Mucosa of rectum (tissue), 2 donors: ENCODE measurements around the gene CREB5.
"Not testable (repeated sequence)": the region's sequence is repeated elsewhere in the genome, so short reads cannot be mapped to it uniquely, and the experiment has no call there.

Experiments used
- H3K27ac ChIP-seq, 2 donors: one replicate each; pipeline ENCODE4 v1.7.0; 2013; ENCODE audit warnings: inconsistent platforms in 2 of 2, low read depth in 2 of 2, low read length in 2 of 2
- H3K27me3 ChIP-seq, 2 donors: one replicate each; pipeline ENCODE4 v1.7.0; 2013; ENCODE audit warnings: low read length in 2 of 2; ENCODE audit not compliant: control insufficient read depth in 2 of 2, insufficient read depth in 2 of 2
- H3K36me3 ChIP-seq, 2 donors: one replicate each; pipeline ENCODE4 v1.7.0; 2013; ENCODE audit warnings: low read length in 2 of 2; ENCODE audit not compliant: control insufficient read depth in 2 of 2, insufficient read depth in 2 of 2
- H3K4me1 ChIP-seq, 2 donors: one replicate each; pipeline ENCODE4 v1.7.0; 2013; ENCODE audit warnings: low read length in 2 of 2, mild to moderate bottlenecking in 1 of 2; ENCODE audit not compliant: control insufficient read depth in 2 of 2, insufficient read depth in 2 of 2
- H3K4me3 ChIP-seq, 2 donors: one replicate each; pipeline ENCODE4 v1.7.0; 2013; ENCODE audit warnings: low read length in 2 of 2
- H3K9ac ChIP-seq, 2 donors: one replicate each; pipeline ENCODE4 v1.7.0; 2013; ENCODE audit warnings: low read length in 2 of 2, low read depth in 1 of 2, mild to moderate bottlenecking in 1 of 2
- H3K9me3 ChIP-seq, 2 donors: one replicate each; pipeline ENCODE4 v1.7.0; 2013; ENCODE audit warnings: low read length in 2 of 2; ENCODE audit not compliant: control insufficient read depth in 2 of 2
- donor health status: healthy.
- donor health status: Normal muscosa, but diverticular disease.

CREB5 gene

DNA sequence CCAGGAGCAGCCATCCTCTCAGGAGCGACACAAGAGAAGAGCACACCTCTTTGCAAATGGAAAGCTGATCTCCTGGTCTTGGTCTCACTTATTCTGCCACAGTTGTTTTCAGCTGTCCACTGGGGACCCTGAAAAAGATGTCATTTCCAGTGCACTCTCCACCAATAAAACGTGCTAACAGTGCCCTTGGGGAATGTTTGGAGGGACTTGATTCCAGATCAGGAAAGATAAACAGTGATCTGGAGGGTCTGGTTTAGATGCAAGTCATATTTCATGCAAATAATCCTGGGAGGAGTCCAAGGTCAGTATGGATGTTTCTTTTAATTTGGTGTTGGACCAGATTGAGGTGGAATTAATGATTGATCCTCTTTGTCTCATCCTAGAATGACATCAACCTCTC lies 185.0 kb downstream of the CREB5 start:
- no peaks in the 10 kb centered on the region for H3K9me3 ChIP-seq
- H3K36me3 ChIP-seq, result no peaks in the 10 kb centered on the region
- no peak overlapping the region for H3K4me3 ChIP-seq
- H3K4me1 ChIP-seq, result no peaks in the 10 kb centered on the region
- no peak overlapping the region for H3K9ac ChIP-seq
- peaks cover 7% of the 10 kb centered on the region in 2 donors for H3K27me3 ChIP-seq
- H3K27ac ChIP-seq, result no peak overlapping the region

DNA sequence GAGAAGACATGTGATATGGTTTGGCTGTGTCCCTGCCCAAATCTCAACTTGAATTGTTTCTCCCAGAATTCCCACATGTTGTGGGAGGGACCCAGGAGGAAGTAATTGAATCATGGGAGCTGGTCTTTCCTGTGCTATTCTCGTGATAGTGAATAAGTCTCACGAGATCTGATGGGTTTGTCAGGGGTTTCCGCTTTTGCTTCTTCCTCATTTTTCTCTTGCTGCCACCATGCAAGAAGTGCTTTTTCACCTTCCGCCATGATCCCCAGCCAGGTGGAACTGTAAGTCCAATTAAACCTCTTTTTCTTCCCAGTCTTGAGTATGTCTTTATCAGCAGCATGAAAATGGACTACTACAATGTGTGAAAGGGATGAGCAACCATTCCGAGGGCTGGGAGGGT lies 185.7 kb downstream of the CREB5 start:
- H3K4me3 ChIP-seq, H3K27me3 ChIP-seq, H3K9me3 ChIP-seq, H3K36me3 ChIP-seq, H3K9ac ChIP-seq, H3K4me1 ChIP-seq, H3K27ac ChIP-seq: not testable (repeated sequence)

DNA sequence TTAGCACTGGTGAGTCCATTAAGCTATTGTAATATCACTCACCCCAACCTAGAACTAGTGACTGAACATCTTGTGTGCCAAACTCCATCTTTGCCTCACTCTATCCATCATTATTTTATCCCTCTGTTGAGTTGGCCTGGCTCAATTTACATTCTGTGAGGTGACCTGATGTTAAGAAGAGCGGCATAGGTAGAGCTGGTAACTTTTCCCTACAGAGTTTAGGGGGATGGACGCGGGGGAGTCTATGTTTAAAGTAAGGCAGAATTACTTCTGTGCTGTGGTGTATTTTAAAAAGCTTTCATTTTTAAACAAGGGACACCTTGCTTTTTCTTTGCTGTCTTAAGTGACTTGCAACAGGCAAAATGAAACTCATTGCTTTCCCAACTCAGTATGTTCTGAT lies 186.3 kb downstream of the CREB5 start:
- Histone ChIP-seq H3K9me3 (peaks cover 0 to 2% of the 10 kb centered on the region in 2 donors), H3K4me1 (no peaks in the 10 kb centered on the region), H3K36me3 (no peaks in the 10 kb centered on the region), H3K27ac (no peak overlapping the region), H3K4me3 (no peak overlapping the region), H3K27me3 (peaks cover 7 to 11% of the 10 kb centered on the region in 2 donors), H3K9ac (no peak overlapping the region)

DNA sequence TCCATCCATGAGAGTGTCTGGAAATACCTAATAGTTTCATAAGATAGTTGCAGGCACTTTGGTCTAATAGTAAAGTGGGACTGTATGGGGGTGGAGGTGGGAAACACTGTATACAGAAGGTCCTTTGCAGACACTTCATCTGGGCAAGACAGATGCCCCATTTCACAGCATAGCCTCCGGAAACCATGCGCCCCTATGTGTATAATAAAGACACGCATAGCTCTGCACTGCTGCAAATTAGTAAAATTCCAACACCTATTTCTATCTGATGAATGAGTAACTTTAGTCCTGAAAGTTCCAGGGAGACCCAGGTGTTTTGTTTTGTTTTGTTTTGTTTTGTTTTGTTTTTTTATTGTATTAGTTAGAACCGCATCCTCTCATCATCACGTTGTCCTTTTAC lies 187.1 kb downstream of the CREB5 start:
- Histone ChIP-seq H3K9me3 (peaks cover 0 to 2% of the 10 kb centered on the region in 2 donors), H3K4me3 (no peak overlapping the region), H3K27me3 (peaks cover 7 to 11% of the 10 kb centered on the region in 2 donors), H3K27ac (no peak overlapping the region), H3K9ac (no peak overlapping the region), H3K36me3 (no peaks in the 10 kb centered on the region), H3K4me1 (no peaks in the 10 kb centered on the region)

DNA sequence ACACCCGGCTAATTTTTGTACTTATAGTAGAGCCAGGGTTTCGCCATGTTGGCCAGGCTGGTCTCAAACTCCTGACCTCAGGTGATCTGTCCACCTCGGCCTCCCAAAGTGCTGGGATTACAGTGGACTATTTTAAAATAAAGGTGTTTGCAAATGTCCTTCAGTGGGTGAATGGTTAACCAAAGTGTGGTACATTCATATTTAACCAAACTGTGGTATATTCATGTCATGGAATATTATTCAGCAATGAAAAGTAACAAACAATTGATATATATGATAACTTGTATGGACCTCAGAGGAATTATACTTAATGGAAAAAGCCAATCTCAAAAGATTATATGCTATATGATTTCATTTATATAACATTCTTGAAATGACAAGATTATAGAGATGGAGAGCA lies 190.0 kb downstream of the CREB5 start:
- Histone ChIP-seq H3K27me3 (peaks cover 3 to 7% of the 10 kb centered on the region in 2 donors), H3K4me1 (no peaks in the 10 kb centered on the region), H3K27ac (no peak overlapping the region), H3K9ac (no peak overlapping the region), H3K4me3 (no peak overlapping the region), H3K9me3 (peaks cover 0 to 2% of the 10 kb centered on the region in 2 donors), H3K36me3 (no peaks in the 10 kb centered on the region)

DNA sequence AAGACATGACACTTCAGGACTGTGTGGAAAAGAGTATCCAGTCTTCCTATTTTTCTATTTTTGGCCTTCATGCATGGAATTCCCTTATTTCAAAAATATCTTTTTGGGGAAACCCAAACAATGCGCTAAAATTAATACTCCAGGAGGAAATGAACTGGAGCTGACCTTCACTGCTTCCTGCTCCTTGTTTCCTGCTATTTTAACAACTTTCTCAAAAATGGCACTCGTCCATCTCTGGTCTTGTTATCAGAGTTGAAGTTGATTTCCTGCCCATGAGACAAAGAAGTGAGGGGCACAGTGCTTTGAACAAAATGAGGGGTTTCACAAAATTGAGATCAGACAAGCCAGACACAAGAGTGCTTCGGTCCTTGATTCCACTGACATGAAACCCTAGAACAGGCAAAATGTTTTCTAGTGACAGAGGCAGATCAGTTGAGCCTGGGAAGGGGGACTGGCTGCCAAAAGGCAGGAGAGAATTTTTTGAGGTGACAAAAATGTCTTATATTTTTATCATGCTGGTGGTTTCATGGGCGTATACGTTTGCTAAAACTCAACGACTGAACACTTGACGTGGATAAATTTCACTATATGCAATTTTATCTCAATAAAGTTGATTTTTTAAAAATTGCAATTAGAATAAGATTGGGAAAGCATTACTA lies 193.2 kb downstream of the CREB5 start:
- Histone ChIP-seq H3K36me3 (no peaks in the 10 kb centered on the region), H3K9ac (no peak overlapping the region), H3K4me1 (no peaks in the 10 kb centered on the region), H3K4me3 (no peak overlapping the region), H3K27me3 (peaks cover 4 to 5% of the 10 kb centered on the region in 2 donors), H3K27ac (no peak overlapping the region), H3K9me3 (peaks cover 0 to 2% of the 10 kb centered on the region in 2 donors)

DNA sequence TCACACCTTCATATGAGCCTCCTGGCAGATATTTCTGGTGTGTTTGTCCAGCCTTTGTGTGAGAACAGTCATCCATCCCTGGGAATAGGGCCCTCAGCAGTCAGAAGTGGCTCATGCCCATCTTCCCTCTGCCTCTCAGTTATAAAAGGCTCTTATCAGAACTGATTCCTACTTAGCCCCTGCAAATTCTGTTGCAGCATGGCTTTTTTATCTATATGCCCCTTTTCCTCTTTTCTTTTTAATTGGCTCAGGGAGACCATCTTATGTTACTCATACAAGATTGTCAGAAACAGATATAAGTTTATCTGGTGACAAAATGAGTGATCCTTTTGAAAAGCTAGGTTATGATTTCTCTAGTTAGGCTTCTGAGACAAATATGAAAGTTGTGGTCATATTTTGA lies 194.1 kb downstream of the CREB5 start:
- H3K36me3 ChIP-seq, result no peaks in the 10 kb centered on the region
- H3K9ac ChIP-seq, result no peak overlapping the region
- peaks cover 4 to 5% of the 10 kb centered on the region in 2 donors for H3K27me3 ChIP-seq
- H3K4me1 ChIP-seq, result no peaks in the 10 kb centered on the region
- H3K9me3 ChIP-seq, result peaks cover 0 to 2% of the 10 kb centered on the region in 2 donors
- H3K4me3 ChIP-seq, result no peak overlapping the region
- H3K27ac ChIP-seq, result no peak overlapping the region

DNA sequence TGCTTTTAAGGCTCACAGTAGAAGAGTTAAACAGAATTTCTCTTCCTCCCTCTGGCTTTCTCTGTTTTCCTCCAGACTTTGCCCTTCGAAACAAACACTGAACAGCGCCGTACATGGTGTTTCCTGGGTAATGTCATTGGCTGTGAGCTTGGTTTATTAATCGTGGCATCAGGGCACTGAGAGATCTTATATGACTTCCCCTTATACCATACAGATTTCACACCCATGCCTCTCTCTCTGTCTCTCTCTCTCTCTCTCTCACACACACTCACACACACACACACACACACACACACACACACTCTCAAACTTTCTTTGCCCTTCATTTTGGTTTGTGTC lies 195.5 kb downstream of the CREB5 start:
- Histone ChIP-seq H3K36me3 (no peaks in the 10 kb centered on the region), H3K9me3 (no peaks in the 10 kb centered on the region), H3K27me3 (peaks cover 4 to 5% of the 10 kb centered on the region in 2 donors), H3K27ac (no peak overlapping the region), H3K9ac (no peak overlapping the region), H3K4me1 (no peaks in the 10 kb centered on the region), H3K4me3 (no peak overlapping the region)

DNA sequence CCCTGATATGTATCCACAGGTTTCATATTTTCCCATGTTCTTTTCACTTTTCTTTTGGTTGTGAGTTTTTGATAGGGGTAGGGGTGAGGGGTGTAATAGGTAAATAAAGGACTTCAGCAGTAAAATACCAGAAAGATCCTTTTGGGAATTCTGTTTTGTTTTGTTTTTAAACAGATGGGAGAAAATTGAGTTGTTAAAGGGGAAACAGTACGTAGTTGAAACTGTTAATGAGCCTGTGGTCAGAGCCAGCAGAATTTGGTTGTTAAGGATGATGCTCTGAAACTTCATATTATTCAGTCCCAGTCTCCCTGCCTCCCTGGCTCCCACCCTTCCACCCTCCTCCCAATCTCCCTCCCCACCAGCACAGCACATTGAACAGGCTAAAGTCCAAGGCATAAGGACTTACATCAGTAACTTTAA lies 195.9 kb downstream of the CREB5 start:
- Histone ChIP-seq H3K9me3 (no peaks in the 10 kb centered on the region), H3K27ac (no peak overlapping the region), H3K27me3 (peaks cover 4 to 5% of the 10 kb centered on the region in 2 donors), H3K9ac (no peak overlapping the region), H3K36me3 (no peaks in the 10 kb centered on the region), H3K4me3 (no peak overlapping the region), H3K4me1 (no peaks in the 10 kb centered on the region)

DNA sequence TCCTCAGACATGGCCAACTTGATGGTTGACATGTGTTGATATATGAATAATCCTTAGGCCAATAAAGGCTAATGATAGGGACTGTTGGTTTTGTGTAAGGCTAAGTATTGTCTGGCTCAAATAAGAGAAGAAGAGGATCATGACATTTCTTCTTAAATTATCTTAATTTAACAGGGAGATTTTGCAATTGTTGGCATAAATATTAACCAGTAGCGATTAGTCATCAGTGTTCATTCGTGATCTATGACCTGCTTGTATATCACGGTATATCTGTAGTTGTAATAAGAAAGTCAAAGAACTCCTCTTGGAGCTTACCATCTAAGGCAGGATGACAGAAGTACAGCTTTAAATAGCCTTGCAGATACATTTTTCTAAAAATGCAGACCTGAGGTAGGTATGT lies 196.4 kb downstream of the CREB5 start:
- Histone ChIP-seq H3K4me3 (no peak overlapping the region), H3K9me3 (no peaks in the 10 kb centered on the region), H3K9ac (no peak overlapping the region), H3K27ac (no peak overlapping the region), H3K36me3 (no peaks in the 10 kb centered on the region), H3K4me1 (no peaks in the 10 kb centered on the region), H3K27me3 (peaks cover 0 to 5% of the 10 kb centered on the region in 2 donors)

DNA sequence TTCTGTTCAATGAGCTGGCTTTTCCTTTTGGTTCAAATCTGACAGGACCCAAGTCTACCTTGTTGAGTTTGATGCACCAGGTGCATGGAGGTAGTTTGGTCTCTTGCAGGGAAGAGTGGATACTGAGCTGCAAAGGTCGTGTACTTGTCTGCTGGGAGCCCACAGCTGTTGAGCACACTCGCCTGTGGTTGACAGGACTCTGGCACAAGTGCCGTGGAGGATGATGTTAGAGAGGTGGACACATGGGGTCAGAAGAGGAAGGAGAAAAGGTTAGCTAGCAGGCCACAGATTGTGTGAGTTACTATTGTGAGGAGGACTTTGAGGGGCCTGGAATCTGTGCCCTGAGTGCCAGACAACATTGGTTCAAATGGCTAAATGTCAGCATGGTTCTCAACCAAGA lies 197.3 kb downstream of the CREB5 start:
- Histone ChIP-seq H3K4me3 (no peak overlapping the region), H3K36me3 (no peaks in the 10 kb centered on the region)

More for the DNA sequence above, 197.3 kb downstream of the CREB5 start:
- Histone ChIP-seq H3K27ac (no peak overlapping the region), H3K9ac (no peak overlapping the region), H3K27me3 (peaks cover 0 to 5% of the 10 kb centered on the region in 2 donors), H3K4me1 (no peaks in the 10 kb centered on the region), H3K9me3 (no peaks in the 10 kb centered on the region)
